MCF 10A (cell line): ENCODE measurements around the gene SUCLG2. TPM values are rescaled to one million over a fixed set of nuclear protein-coding genes. Genes with fewer than 3 reads are reported as not detected.

ENCODE experiments used
- BruUV-seq: library from RNA; stranded (reverse); fragments of 400-500 nt; replicated peaks from 2 replicates; lab custom pipeline; 2021; lab: Mats Ljungman, UMichigan
- CTCF ChIA-PET: fragments of 300-600 bp; sonication (Branson Sonifier 250); formaldehyde crosslinking; extraction: SDS; loops from one replicate; lab custom pipeline; 2021; ENCODE audit warnings: antibody characterized with exemption, inconsistent platforms; lab: Yijun Ruan, JAX
- POLR2A ChIA-PET: fragments of 300-600, 350-650 bp; sonication (Branson Sonifier 250); formaldehyde crosslinking; extraction: SDS; loops from one replicate; lab custom pipeline; 2020; ENCODE audit warnings: antibody characterized with exemption, inconsistent platforms; lab: Yijun Ruan, JAX
- DNase-seq: peaks from one replicate; pipeline ENCODE4 v3.0.0-alpha.2; 2018; ENCODE audit not compliant: unreplicated experiment
- H3K27ac Mint-ChIP-seq: one replicate; pipeline ENCODE4 v1.8.0; 2022; ENCODE audit warnings: mild to moderate bottlenecking, low read depth, mixed read lengths; ENCODE audit not compliant: unreplicated experiment
- H3K27me3 Mint-ChIP-seq: one replicate; pipeline ENCODE4 v1.8.0; 2022; ENCODE audit warnings: mixed read lengths; ENCODE audit not compliant: insufficient read depth, unreplicated experiment
- H3K36me3 Mint-ChIP-seq: one replicate; pipeline ENCODE4 v1.8.0; 2022; ENCODE audit warnings: mild to moderate bottlenecking, moderate library complexity, mixed read lengths; ENCODE audit not compliant: insufficient read depth, unreplicated experiment
- H3K4me1 Mint-ChIP-seq: one replicate; pipeline ENCODE4 v1.8.0; 2022; ENCODE audit warnings: mixed read lengths; ENCODE audit not compliant: insufficient read depth, unreplicated experiment
- H3K4me3 Mint-ChIP-seq: one replicate; pipeline ENCODE4 v1.8.0; 2022; ENCODE audit warnings: mild to moderate bottlenecking, moderate library complexity, mixed read lengths; ENCODE audit not compliant: unreplicated experiment
- H3K9me3 Mint-ChIP-seq: one replicate; pipeline ENCODE4 v1.8.0; 2022; ENCODE audit warnings: mixed read lengths; ENCODE audit not compliant: unreplicated experiment
- CTCF ChIP-seq: fragments of 200-600 bp; IDR thresholded peaks from one replicate; pipeline ENCODE4 v1.8.0; 2022; ENCODE audit warnings: antibody characterized with exemption, mild to moderate bottlenecking; ENCODE audit not compliant: unreplicated experiment
- intact Hi-C: fragments of 100-400 bp; cut with micrococcal nuclease; formaldehyde crosslinking; loops from 2 replicates; pipeline ENCODE4 v1.14.1; 2022
- total RNA-seq: library from RNA; stranded (reverse); gene quantifications from 2 replicates; pipeline ENCODE4 v1.2.3, GENCODE V29; 2022

The SUCLG2 gene
- total RNA-seq, 1 experiment from 2014 or later: 55.6 TPM

GRCh38 chr3:67580430-67581000 lies 73.9 kb downstream of the SUCLG2 start:
- CTCF ChIA-PET: no interaction called here
- Mint-ChIP-seq H3K9me3 (no peaks in the 10 kb centered on the region), H3K27ac (no peak overlapping the region), H3K36me3 (no peaks in the 10 kb centered on the region), H3K27me3 (no peaks in the 10 kb centered on the region), H3K4me3 (no peak overlapping the region), H3K4me1 (no peaks in the 10 kb centered on the region)
- no peak for TF ChIP-seq CTCF
- DNase-seq: no peak
- POLR2A ChIA-PET: interaction anchor here (0.7 kb wide), 1 partner anchor 302 kb away, joined by 3 read pairs; no protein-coding TSS in a partner anchor
- intact Hi-C loops: no loop called here
- BruUV-seq: no TSS peak

GRCh38 chr3:67578416-67578815 lies 76.0 kb downstream of the SUCLG2 start:
- POLR2A ChIA-PET: interaction anchor here (0.5 kb wide), 1 partner anchor 11 kb away, joined by 3 read pairs; no protein-coding TSS in a partner anchor
- CTCF ChIA-PET: no interaction called here
- Mint-ChIP-seq H3K36me3 (no peaks in the 10 kb centered on the region), H3K4me1 (no peaks in the 10 kb centered on the region), H3K9me3 (no peaks in the 10 kb centered on the region), H3K27ac (no peak overlapping the region), H3K27me3 (no peaks in the 10 kb centered on the region), H3K4me3 (no peak overlapping the region)
- DNase-seq: no peak
- TF ChIP-seq CTCF: no peak
- no TSS peak for BruUV-seq
- intact Hi-C loops: no loop called here

- no TSS peak for BruUV-seq
- intact Hi-C loops: no loop called here
- DNase-seq: no peak
- POLR2A ChIA-PET: interaction anchor here (1.0 kb wide), 1 partner anchor 30 kb away, joined by 3 read pairs; no protein-coding TSS in a partner anchor
- CTCF ChIA-PET: interaction anchor here (0.7 kb wide), 2 partner anchors 452 to 717 kb away, joined by 3 to 4 read pairs; no protein-coding TSS in a partner anchor
- Mint-ChIP-seq H3K27me3 (no peaks in the 10 kb centered on the region), H3K27ac (no peak overlapping the region), H3K4me1 (no peaks in the 10 kb centered on the region), H3K9me3 (no peaks in the 10 kb centered on the region), H3K4me3 (no peak overlapping the region), H3K36me3 (no peaks in the 10 kb centered on the region)
- no peak for TF ChIP-seq CTCF
Observed at GRCh38 chr3:67576441-67576840, 78.0 kb downstream of the SUCLG2 start.

GRCh38 chr3:67569324-67569723 lies 85.1 kb downstream of the SUCLG2 start:
- Mint-ChIP-seq H3K9me3 (peaks cover 7% of the 10 kb centered on the region), H3K27ac (no peak overlapping the region), H3K36me3 (peaks cover 4% of the 10 kb centered on the region), H3K4me3 (no peak overlapping the region), H3K4me1 (no peaks in the 10 kb centered on the region), H3K27me3 (no peaks in the 10 kb centered on the region)
- ChIA-PET POLR2A (no interaction called here), CTCF (no interaction called here)
- intact Hi-C loops: no loop called here
- TF ChIP-seq CTCF: no peak
- no peak for DNase-seq
- BruUV-seq: no TSS peak
